ENCODE results near the gene SH3RF2.

- TF ChIP-seq POLR2AphosphoS5 (IDR thresholded peaks at IDR 0.05; ENCODE audit: low read length), result no peak
- TF ChIP-seq IRF3 (IDR thresholded peaks at IDR 0.05), result no peak
- TF ChIP-seq POLR2A (IDR thresholded peaks at IDR 0.05; ENCODE audit: low read depth, low read length), result no peak
- TF ChIP-seq EP300 (IDR thresholded peaks at IDR 0.05; ENCODE audit: borderline replicate concordance in 1 of 2, control insufficient read depth in 1 of 2, low read depth in 2 of 2, low read length in 2 of 2), result no peak
- no peak for TF ChIP-seq REST (IDR thresholded peaks at IDR 0.05; ENCODE audit: low read depth, low read length)
- no peak for TF ChIP-seq NFYB (IDR thresholded peaks at IDR 0.05; ENCODE audit: insufficient read depth, low read depth, low read length)
- TF ChIP-seq MYC (IDR thresholded peaks at IDR 0.05; ENCODE audit: insufficient read depth, insufficient read length, insufficient replicate concordance, low read length, severe bottlenecking), result no peak
- no peak for TF ChIP-seq SMAD1 (IDR thresholded peaks at IDR 0.05; ENCODE audit: low read depth, partially characterized antibody)
- no peak for TF ChIP-seq CTCF (IDR thresholded peaks at IDR 0.05 in 2 of 3, conservative IDR thresholded peaks at IDR 0.05 in 1 of 3; ENCODE audit: control insufficient read depth in 2 of 3, extremely low read depth in 1 of 3, insufficient read depth in 1 of 3, low read depth in 3 of 3, low read length in 3 of 3)
- no peak for TF ChIP-seq CREB1 (IDR thresholded peaks at IDR 0.05; ENCODE audit: low read depth)
Observed at GRCh38 chr5:145908206-145908960, 28.0 kb upstream of the SH3RF2 start.

All from GM12878 (cell line).